ENCODE data around the gene FERMT3. TPM values are rescaled to one million over a fixed set of nuclear protein-coding genes. Genes with fewer than 3 reads are reported as not detected.
A peak's percentile ranks its signal among the peaks of the same experiment; 100 is the strongest.

FERMT3 gene
- total and polyA plus RNA-seq, 2 donors (not counting 3 experiments of a cell fraction or from before 2014, with no cell fraction given) = 64.4 to 100 TPM

DNA sequence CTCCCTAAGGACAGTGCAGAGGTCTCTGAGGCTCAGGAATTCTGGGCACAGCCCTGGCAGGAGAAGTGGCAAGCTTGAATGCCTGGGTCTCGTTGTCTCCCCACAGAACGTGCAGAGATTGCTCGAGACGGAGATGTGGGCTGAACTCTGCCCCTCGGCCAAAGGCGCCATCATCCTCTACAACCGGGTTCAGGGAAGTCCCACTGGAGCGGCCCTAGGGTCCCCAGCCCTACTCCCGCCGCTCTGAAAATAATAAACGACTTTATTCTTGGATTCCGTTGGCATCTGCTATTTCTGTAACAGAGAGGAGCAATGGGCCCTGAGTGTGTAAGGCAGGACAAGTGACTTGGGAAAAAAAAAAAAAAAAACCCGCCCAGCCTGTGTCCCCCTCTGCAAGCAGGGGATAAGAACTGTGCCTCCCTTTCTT, 23.2 kb downstream of the FERMT3 start:
- dilution Hi-C loops (cut with MboI; ENCODE audit: extremely low pct_ligation_motif_present, low sequenced_read_pairs) (no loop called here), intact Hi-C loops (cut with micrococcal nuclease) (loop anchor here (1.0 to 5.0 kb wide), 4 partner anchors 12 to 42 kb away; partner anchors contain the start of genes FKBP2 and STIP1)
- FAIRE-seq = no peak
- H3K36me3 ChIP-seq (ENCODE audit: control insufficient read depth in 2 of 2, extremely low read depth in 1 of 2, insufficient read depth in 2 of 2, low read length in 2 of 2) = no peaks in the 10 kb centered on the region
- no peaks in the 10 kb centered on the region for H4K20me1 ChIP-seq (replicated peaks; ENCODE audit: control insufficient read depth, extremely low read depth, insufficient read depth, low read length)
- CTCF ChIA-PET = interaction anchor here (0.6 to 2.0 kb wide), 4 partner anchors 16 to 75 kb away, joined by 3 to 9 read pairs (median 4); no protein-coding TSS in a partner anchor
- H3K27me3 ChIP-seq (ENCODE audit: control insufficient read depth in 2 of 2, insufficient read depth in 2 of 2, low read length in 2 of 2) = no peaks in the 10 kb centered on the region
- TF ChIP-seq POLR2AphosphoS5 (IDR thresholded peaks at IDR 0.05; ENCODE audit: insufficient read depth, low read depth, low read length) (no peak), EZH2 (IDR thresholded peaks at IDR 0.05; ENCODE audit: borderline replicate concordance, low read depth, low read length, severe bottlenecking) (no peak), JUN (IDR thresholded peaks at IDR 0.05; ENCODE audit: borderline replicate concordance, insufficient read depth, insufficient read length, low read depth) (no peak), FOS (IDR thresholded peaks at IDR 0.05; ENCODE audit: borderline replicate concordance, insufficient read depth, low read length) (no peak), POLR2A (IDR thresholded peaks at IDR 0.05; ENCODE audit: low read depth, low read length) (no peak), GATA2 (IDR thresholded peaks at IDR 0.05; ENCODE audit: insufficient read depth, insufficient read length, low read depth, low read length) (no peak)
- TF ChIP-seq, protein P1, sequence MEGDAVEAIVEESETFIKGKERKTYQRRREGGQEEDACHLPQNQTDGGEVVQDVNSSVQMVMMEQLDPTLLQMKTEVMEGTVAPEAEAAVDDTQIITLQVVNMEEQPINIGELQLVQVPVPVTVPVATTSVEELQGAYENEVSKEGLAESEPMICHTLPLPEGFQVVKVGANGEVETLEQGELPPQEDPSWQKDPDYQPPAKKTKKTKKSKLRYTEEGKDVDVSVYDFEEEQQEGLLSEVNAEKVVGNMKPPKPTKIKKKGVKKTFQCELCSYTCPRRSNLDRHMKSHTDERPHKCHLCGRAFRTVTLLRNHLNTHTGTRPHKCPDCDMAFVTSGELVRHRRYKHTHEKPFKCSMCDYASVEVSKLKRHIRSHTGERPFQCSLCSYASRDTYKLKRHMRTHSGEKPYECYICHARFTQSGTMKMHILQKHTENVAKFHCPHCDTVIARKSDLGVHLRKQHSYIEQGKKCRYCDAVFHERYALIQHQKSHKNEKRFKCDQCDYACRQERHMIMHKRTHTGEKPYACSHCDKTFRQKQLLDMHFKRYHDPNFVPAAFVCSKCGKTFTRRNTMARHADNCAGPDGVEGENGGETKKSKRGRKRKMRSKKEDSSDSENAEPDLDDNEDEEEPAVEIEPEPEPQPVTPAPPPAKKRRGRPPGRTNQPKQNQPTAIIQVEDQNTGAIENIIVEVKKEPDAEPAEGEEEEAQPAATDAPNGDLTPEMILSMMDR (IDR thresholded peaks at IDR 0.05; ENCODE audit: extremely low read depth in 1 of 2, insufficient read depth in 1 of 2, low read depth in 1 of 2, low read length in 2 of 2) = no peak
- TF ChIP-seq, protein P2, sequence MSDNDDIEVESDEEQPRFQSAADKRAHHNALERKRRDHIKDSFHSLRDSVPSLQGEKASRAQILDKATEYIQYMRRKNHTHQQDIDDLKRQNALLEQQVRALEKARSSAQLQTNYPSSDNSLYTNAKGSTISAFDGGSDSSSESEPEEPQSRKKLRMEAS (IDR thresholded peaks at IDR 0.05; ENCODE audit: insufficient read depth, insufficient read length) = no peak
- peaks cover 8% of the 10 kb centered on the region for H3K79me2 ChIP-seq (ENCODE audit: control insufficient read depth, insufficient read depth, low read length)
- H3K4me1 ChIP-seq (ENCODE audit: control insufficient read depth, extremely low read depth, insufficient read depth, low read length) = peaks cover 19% of the 10 kb centered on the region
- no peak overlapping the region for H3K27ac ChIP-seq (ENCODE audit: insufficient read depth, low read depth, low read length)
- peak overlapping the region; percentile 69 for H3K9ac ChIP-seq (replicated peaks; ENCODE audit: extremely low read depth, insufficient read depth, low read length)
- H3K9me1 ChIP-seq (replicated peaks; ENCODE audit: control insufficient read depth, extremely low read depth, insufficient read depth, low read length) = no peaks in the 10 kb centered on the region
- H3K4me3 ChIP-seq (replicated peaks in 1 of 3; ENCODE audit: insufficient read depth in 1 of 3, low read depth in 1 of 3, low read length in 3 of 3) = peak overlapping the region; percentile 60 to 71 (median 69)
- H2AFZ ChIP-seq (ENCODE audit: low read depth, low read length) = no peak overlapping the region
- DNase-seq (ENCODE audit: low read depth, low spot score) = no peak
- H3K4me2 ChIP-seq (ENCODE audit: insufficient read depth, low read length) = peak overlapping the region; percentile 71
- POLR2A ChIA-PET = no interaction called here
- H3K9me3 ChIP-seq (replicated peaks; ENCODE audit: control insufficient read depth, insufficient read depth, low read length) = no peaks in the 10 kb centered on the region
- no TSS peak for BruUV-seq (replicated peaks)

Measured in endothelial cell of umbilical vein (primary cell).